Coronary artery (tissue), 2 donors: ENCODE results near the gene CTNNA3.

ENCODE experiments used
- DNase-seq: peaks from one replicate; pipeline ENCODE4 v3.0.0-alpha.2; 2017; ENCODE audit warnings: low spot score
- H3K27ac ChIP-seq, 2 donors: fragments of 200-600 bp; sonication (generic); one replicate each; pipeline ENCODE4 v1.5.1; 2016 to 2019
- H3K4me3 ChIP-seq: fragments of 200-600 bp; sonication (generic); 2 replicates; pipeline ENCODE4 v1.5.1; 2016; ENCODE audit warnings: mild to moderate bottlenecking, moderate library complexity
- TF ChIP-seq, protein P1 (sequence below): fragments of 200-600 bp; sonication (generic); IDR thresholded peaks from one replicate; pipeline ENCODE4 v1.5.1; 2019; ENCODE audit warnings: antibody characterized with exemption

The CTNNA3 gene

DNA sequence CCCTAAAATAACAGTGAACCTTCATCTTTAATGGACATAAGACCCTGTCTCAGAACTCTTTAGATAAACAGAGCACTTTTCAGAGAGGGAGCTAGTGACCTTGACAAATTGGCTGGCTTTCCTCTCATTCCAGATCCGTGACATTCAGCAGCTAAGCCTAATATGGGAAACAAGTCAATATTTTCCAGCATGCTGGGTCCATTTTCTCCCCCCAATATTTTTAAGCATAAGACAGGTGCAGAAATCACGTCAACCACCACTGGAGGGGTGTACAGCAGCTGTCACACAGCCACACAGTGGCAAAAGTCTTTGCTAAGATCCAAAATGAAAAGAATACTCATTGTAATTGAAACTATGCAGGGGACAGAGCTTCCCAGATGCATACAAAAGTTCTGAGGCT is 744.1 kb downstream of the CTNNA3 start:
- TF ChIP-seq, protein P1, sequence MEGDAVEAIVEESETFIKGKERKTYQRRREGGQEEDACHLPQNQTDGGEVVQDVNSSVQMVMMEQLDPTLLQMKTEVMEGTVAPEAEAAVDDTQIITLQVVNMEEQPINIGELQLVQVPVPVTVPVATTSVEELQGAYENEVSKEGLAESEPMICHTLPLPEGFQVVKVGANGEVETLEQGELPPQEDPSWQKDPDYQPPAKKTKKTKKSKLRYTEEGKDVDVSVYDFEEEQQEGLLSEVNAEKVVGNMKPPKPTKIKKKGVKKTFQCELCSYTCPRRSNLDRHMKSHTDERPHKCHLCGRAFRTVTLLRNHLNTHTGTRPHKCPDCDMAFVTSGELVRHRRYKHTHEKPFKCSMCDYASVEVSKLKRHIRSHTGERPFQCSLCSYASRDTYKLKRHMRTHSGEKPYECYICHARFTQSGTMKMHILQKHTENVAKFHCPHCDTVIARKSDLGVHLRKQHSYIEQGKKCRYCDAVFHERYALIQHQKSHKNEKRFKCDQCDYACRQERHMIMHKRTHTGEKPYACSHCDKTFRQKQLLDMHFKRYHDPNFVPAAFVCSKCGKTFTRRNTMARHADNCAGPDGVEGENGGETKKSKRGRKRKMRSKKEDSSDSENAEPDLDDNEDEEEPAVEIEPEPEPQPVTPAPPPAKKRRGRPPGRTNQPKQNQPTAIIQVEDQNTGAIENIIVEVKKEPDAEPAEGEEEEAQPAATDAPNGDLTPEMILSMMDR: no peak
- H3K27ac ChIP-seq: no peak overlapping the region
- no peak for DNase-seq

DNA sequence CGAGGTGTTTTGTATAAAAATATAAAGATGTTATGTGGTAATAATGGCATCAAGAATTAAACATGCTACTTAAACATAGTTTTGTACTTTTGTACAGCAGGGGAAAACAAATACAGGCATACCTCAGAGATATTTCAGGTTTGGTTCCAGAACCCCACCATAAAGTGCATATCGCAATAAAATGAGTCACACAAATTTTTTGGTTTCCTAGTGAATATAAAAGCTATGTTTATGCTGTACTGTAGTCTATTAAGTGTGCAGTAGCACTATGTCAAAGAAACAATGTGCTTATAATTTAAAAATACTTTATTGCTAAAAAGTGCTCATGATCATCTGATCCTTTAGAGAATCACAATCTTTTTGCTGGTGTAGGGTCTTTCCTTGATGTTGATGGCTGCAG is 752.4 kb downstream of the CTNNA3 start:
- DNase-seq: no peak
- no peak overlapping the region for H3K4me3 ChIP-seq
- H3K27ac ChIP-seq: no peak overlapping the region
- TF ChIP-seq, protein P1: no peak

More for the DNA sequence above, 744.1 kb downstream of the CTNNA3 start:
- no peak overlapping the region for H3K4me3 ChIP-seq

DNA sequence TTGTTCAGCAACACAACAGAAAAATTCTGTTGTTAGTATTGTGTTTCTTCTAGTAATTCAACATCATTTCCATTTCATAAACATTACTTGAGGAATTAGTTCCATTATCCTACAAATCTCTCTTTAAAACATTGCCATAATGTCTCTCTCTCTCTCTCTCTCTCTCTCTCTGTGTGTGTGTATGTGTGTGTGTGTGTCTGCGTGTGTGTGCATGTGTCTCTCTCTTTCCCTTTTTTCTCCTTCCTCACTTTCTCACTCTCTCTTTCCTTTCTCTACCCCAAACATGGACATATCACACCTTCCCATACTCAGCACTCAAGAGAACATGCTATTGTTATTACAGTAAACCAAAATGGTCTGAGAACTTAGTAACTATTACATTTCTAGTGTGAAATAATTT is 753.6 kb downstream of the CTNNA3 start:
- no peak overlapping the region for H3K4me3 ChIP-seq
- H3K27ac ChIP-seq: no peak overlapping the region
- TF ChIP-seq, protein P1: no peak
- DNase-seq: no peak

DNA sequence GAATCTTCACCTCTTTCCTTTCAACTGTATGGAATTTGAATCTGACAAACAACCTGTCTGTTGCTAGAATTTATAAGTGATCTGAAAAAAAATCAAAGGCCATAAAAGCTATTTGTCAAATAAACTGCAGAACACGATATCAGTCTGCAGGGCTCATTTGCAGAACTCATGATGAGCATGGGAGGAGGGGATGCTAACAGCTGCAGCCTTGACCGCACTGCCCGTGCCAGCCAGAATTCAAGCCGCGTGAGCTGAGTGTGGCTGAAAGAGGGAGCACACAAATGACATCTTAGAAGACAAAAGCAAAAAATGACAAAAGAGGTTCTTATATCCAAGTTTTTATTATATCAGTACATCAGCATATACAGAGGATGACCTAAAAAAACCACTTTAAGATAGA is 754.5 kb downstream of the CTNNA3 start:
- TF ChIP-seq, protein P1: no peak

DNA sequence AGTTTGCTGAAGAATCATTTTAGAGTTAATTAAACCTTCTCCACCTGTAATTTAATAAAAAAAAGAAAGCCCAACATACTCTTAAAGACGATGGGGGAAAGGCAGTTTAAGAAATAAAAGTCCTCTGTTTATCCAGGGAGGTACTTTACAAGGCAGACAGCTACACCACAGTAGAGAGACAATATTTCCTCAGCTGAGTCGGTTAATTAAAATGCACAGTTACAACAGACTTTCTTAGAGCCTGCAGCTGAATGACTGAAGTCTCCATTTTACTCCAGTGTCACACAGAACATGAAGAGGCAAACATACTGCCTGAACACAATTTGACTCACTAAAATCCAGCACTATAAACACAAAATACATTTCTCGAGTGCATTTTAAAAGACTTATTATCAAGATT is 755.0 kb downstream of the CTNNA3 start:
- no peak for DNase-seq
- Histone ChIP-seq H3K27ac (no peak overlapping the region), H3K4me3 (no peak overlapping the region)
- TF ChIP-seq, protein P1: no peak

More for the DNA sequence above, 754.5 kb downstream of the CTNNA3 start:
- H3K27ac ChIP-seq: no peak overlapping the region
- no peak for DNase-seq
- no peak overlapping the region for H3K4me3 ChIP-seq

DNA sequence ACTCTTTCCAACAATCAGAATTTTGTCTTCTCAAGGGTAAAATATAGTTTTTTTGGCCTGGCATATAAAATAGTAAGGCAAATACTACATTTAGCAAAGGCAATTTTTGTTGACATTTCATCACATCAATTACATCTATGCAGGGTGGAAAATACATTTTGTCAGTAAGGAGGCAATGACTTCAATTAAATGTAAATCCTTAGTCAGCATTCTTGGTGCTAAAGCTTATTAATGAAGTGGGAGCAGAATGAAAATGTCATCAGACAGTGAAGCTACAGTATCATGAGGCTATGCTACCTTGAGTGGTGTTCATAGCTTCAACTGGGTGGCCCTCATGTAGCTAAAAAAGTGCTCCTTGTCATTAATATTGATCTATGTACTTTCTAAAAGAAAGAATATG is 761.3 kb downstream of the CTNNA3 start:
- TF ChIP-seq, protein P1: no peak
- H3K4me3 ChIP-seq: no peak overlapping the region
- H3K27ac ChIP-seq: no peak overlapping the region
- DNase-seq: no peak

DNA sequence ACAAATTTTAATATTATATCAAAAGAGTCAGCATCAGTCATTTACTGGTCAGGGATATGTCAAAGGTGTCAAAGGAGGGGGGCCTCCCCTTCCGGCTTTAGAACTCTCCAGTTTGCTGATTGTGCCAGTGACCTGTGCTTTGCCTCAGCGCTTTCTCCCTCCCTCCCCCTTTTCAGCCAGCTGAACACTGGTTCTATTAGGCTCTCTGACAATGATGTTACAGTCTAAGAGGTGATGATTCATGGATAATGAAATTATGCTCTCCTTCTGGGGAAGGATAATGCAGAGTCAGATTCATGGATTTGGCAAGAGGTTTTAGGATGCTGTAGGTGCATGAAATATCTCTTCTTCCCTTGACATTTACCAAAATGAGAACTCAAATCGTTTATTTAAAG is 764.0 kb downstream of the CTNNA3 start:
- DNase-seq: no peak
- Histone ChIP-seq H3K27ac (no peak overlapping the region), H3K4me3 (no peak overlapping the region)
- TF ChIP-seq, protein P1: no peak
